Omental fat pad (tissue), 4 donors: Measurements from ENCODE around the gene C1orf198. TPM values are rescaled to one million over a fixed set of nuclear protein-coding genes. Genes with fewer than 3 reads are reported as not detected.

Experiments used
- ATAC-seq: fragments of 150-250 bp; one replicate; pipeline ENCODE4 v1.9.1; 2016; ENCODE audit warnings: mild to moderate bottlenecking, moderate library complexity; ENCODE audit not compliant: low FRiP score
- DNase-seq: peaks from one replicate; pipeline ENCODE4 v3.0.0-alpha.2; 2019; ENCODE audit warnings: low spot score
- CTCF ChIP-seq, 3 donors: fragments of 450-650 bp; IDR thresholded peaks; one replicate each; pipeline ENCODE4 v1.5.1; 2016 to 2017; ENCODE audit warnings: antibody characterized with exemption in 3 of 3, mild to moderate bottlenecking in 3 of 3, moderate library complexity in 2 of 3
- total RNA-seq, 4 donors: library from RNA; depleted of rRNA; stranded (reverse); fragments of >200 nt; gene quantifications; one replicate each; pipeline ENCODE4 v1.1.0, GENCODE V29; 2016

C1orf198 gene
- total RNA-seq, 4 donors from 2014 or later: 32.8 to 98.4 (median 63.2) TPM

DNA sequence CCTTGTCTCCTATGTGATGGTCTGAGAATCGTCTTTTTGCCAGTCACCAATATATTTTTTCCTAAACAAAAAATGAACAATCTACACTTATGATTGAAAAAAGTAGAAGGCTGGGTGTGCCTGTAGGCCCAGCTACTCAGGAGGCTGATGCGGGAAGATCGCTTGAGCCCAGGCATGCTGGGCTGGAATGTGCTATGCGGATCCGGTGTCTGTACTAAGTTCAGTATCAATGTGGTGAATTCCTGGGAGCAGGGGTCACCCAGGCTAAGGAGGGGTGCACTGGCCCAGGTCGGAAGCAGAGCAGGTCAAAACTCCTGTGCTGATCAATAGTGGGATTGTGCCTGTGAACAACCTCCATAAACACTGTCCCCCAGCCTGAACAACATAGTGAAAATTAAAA lies 25.7 kb upstream of the C1orf198 start:
- no peak for ATAC-seq
- no peak for TF ChIP-seq CTCF (IDR thresholded peaks at IDR 0.05)

DNA sequence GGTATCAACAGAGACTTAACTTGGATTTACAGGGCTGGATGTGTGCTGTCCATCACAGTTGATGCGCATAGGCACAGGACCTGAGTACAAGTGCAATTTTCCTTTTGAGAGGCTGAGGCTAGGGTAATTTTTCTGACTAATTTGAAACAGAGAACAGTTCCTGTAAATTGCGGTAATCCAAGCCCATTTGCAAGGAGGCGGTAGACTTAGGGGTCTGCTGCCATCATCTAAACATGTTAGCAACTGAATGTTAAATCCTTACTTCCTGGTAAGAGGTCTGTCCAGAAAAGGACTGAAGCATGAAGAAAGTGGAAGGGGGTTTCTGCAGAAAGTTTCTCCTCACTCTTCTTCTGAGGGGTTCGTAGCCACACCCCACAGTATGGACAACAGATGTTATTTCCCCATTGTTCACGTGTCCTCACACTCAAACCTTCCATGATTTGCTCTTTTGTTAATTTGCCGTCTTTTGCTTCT lies 23.7 kb upstream of the C1orf198 start:
- ATAC-seq (no peak), DNase-seq (no peak)
- TF ChIP-seq CTCF (IDR thresholded peaks at IDR 0.05): no peak

More for the DNA sequence above, 25.7 kb upstream of the C1orf198 start:
- DNase-seq: no peak

DNA sequence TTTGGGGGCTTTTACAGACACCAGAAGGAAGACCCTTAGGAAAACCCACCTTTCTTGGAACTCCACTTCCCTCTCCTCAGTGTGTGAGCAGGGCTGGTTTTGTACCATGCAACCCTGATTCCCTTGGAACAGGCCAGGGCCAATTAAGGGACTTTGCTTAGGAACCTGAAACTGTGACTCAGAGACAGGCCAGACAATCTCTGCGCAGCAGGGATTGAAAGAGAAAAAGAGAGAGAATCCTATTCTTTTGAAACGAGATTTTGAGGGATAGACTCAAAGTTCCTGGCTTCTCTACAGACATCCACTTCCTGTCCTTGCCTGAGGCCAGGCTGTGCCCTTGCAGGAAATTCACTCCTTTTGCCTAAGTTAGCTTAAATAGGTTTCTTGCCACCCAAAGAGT lies 23.1 kb upstream of the C1orf198 start:
- no peak for TF ChIP-seq CTCF (IDR thresholded peaks at IDR 0.05)
- DNase-seq (no peak), ATAC-seq (no peak)

GRCh38 chr1:230884646-230885045 lies 16.3 kb upstream of the C1orf198 start:
- no peak for TF ChIP-seq CTCF (IDR thresholded peaks at IDR 0.05)
- ATAC-seq (no peak), DNase-seq (no peak)

DNA sequence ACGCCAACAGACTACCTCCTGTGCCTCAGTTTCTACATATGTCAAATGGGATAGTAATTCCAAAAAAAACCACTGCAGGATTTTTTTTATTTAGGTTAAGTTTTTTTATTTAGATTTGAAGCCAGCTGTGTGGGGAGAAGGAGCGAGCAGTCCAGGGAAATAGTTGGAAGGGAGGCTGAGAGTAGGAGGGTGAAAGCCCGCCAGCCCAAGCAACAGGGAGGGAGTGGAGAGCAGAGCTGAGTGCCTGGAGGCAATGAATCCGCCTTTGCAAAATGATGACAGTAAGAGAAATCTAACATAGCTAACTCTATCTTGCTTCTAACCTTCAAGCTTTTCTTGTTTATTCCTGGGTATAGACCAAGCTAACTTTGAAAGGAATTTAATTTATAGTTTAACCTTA lies 15.6 kb upstream of the C1orf198 start:
- ATAC-seq: peak; percentile 69
- DNase-seq: no peak
- TF ChIP-seq CTCF (IDR thresholded peaks at IDR 0.05): no peak

DNA sequence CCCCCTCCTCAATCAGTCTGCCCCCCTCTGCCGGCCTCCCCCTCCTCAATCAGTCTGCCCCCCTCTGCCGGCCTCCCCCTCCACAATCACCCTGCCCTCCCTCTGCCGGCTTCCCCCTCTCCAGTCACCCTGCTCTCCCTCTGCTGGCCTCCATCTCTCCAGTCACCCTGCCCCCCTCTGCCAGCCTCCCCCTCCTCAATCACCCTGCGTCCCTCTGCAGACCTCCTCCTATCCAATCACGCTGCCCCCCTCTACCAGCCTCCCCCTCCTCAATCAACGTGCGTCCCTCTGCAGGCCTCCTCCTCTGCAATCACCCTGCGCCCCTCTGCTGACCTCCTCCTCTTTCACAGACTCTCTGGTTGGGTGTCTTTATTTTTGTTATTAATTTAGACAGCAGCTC lies 11.5 kb upstream of the C1orf198 start:
- no peak for TF ChIP-seq CTCF (IDR thresholded peaks at IDR 0.05)
- ATAC-seq: no peak

DNA sequence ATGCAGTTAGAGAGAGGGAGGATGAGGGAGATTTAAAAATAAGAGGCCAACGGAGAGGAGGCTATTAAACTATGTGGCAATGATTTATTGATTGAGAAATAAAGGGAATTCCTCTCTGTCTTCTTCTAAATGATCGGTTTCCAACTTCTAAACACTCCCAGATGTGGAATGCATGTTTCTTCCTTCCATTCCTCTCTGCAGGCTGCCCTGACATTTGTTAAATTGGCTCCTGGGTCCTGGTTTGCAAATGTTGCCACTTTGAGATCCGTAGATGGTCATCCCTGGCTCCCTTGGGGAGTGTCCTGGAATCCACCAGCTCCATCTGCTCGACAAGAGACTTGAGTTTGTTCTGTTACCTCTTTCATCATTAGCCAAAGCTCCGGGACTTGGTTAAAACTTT lies 10.3 kb upstream of the C1orf198 start:
- no peak for DNase-seq
- ATAC-seq: peak; percentile 82
- TF ChIP-seq CTCF (IDR thresholded peaks at IDR 0.05): no peak

More for the DNA sequence above, 11.5 kb upstream of the C1orf198 start:
- DNase-seq: no peak
